Midbrain (tissue), 1 donor: Measurements from ENCODE around the gene CACNA2D3.
"Not testable (repeated sequence)": the region's sequence is repeated elsewhere in the genome, so short reads cannot be mapped to it uniquely, and the experiment has no call there.

Experiments used
- DNase-seq: peaks from one replicate; lab custom pipeline; 2025; lab: John Stamatoyannopoulos, UW

CACNA2D3 gene

GRCh38 chr3:54573858-54574257 lies 451.5 kb downstream of the CACNA2D3 start:
- no peak for DNase-seq

- DNase-seq, result no peak
Measured at GRCh38 chr3:54574906-54575617, 452.7 kb downstream of the CACNA2D3 start.

- no peak for DNase-seq
Measured at GRCh38 chr3:54575618-54575960, 453.2 kb downstream of the CACNA2D3 start.

- no peak for DNase-seq
Measured at GRCh38 chr3:54577313-54577712, 455.0 kb downstream of the CACNA2D3 start.

- no peak for DNase-seq
Measured at GRCh38 chr3:54578417-54578816, 456.1 kb downstream of the CACNA2D3 start.

- DNase-seq, result no peak
Measured at GRCh38 chr3:54580453-54580852, 458.1 kb downstream of the CACNA2D3 start.

- no peak for DNase-seq
Measured at GRCh38 chr3:54582424-54582823, 460.1 kb downstream of the CACNA2D3 start.

GRCh38 chr3:54591157-54591556 lies 468.8 kb downstream of the CACNA2D3 start:
- no peak for DNase-seq

- no peak for DNase-seq
Measured at GRCh38 chr3:54593653-54594052, 471.3 kb downstream of the CACNA2D3 start.

GRCh38 chr3:54596087-54596486 lies 473.7 kb downstream of the CACNA2D3 start:
- no peak for DNase-seq

GRCh38 chr3:54599716-54600115 lies 477.4 kb downstream of the CACNA2D3 start:
- peak; percentile 69 for DNase-seq

- peak; percentile 52 for DNase-seq
Measured at GRCh38 chr3:54600441-54601204, 478.3 kb downstream of the CACNA2D3 start.

GRCh38 chr3:54604495-54604894 lies 482.1 kb downstream of the CACNA2D3 start:
- DNase-seq, result no peak

GRCh38 chr3:54608041-54608440 lies 485.7 kb downstream of the CACNA2D3 start:
- DNase-seq, result no peak

- DNase-seq, result no peak
Measured at GRCh38 chr3:54619053-54619452, 496.7 kb downstream of the CACNA2D3 start.

GRCh38 chr3:54619531-54619930 lies 497.2 kb downstream of the CACNA2D3 start:
- no peak for DNase-seq

- DNase-seq, result no peak
Measured at GRCh38 chr3:54621184-54621583, 498.8 kb downstream of the CACNA2D3 start.

GRCh38 chr3:54622678-54623077 lies 500.3 kb downstream of the CACNA2D3 start:
- DNase-seq, result no peak

- no peak for DNase-seq
Measured at GRCh38 chr3:54625805-54626787, 503.7 kb downstream of the CACNA2D3 start.

GRCh38 chr3:54628888-54629441 lies 506.6 kb downstream of the CACNA2D3 start:
- DNase-seq, result no peak

GRCh38 chr3:54630101-54630623 lies 507.8 kb downstream of the CACNA2D3 start:
- DNase-seq, result no peak

- not testable (repeated sequence) for DNase-seq
Measured at GRCh38 chr3:54631001-54631400, 508.6 kb downstream of the CACNA2D3 start.
